COLO829 (cell line): ENCODE measurements around the gene GAS6.

Source experiments
- DNase-seq: peaks from one replicate; pipeline ENCODE4 v3.0.0; 2012; ENCODE audit warnings: low spot score

GAS6 gene

DNA sequence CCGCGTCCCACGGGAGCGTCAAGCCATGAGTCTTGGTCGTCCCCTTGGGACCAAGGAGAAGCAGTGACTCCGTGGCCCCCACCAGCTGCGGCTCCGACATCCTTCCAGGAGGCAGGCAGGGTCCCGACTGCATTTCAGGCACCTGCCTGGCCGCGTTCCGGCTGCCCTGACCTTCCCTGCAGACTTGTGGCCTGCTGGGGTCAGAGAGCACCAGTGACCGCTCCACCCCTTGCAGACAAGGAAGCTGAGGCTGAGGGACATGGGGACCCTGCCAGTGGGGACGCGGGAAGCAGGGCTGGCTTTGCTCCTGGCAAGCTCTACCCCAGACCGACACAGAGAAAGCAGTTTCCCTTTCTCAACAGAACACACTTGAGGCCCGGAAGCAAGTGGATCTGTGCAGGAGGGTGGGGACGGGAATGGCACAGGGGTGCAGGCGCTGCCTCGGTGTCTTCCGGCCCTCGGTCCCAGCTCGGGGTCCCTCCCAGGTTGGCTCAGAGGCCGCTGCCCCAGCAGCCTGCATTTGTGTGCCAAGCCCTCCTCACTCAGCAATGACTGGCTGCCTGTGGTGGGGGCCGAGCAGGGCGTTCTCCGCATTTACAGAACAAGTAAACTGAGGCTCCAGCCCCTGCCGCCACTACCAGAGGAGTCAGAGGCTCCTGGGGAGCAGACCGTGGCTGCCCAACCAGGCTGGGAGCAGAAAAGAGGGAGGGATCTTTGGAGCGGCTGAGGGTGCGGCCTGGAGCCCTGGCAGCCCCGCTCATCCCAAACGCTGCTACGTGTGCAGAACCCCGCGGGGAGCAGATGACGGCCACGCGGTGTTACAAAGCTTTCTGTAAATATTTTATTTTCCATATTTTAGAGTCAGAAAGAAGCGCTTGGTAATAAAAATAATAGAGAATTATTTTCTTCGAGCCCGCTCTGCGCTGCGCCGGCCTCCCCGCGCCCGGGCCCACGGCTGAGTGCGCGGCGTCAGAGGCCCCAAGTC, 43.9 kb downstream of the GAS6 start:
- no peak for DNase-seq

GRCh38 chr13:113819341-113819730, 44.5 kb downstream of the GAS6 start:
- DNase-seq, result no peak

- no peak for DNase-seq
Measured at GRCh38 chr13:113818700-113819295, 45.1 kb downstream of the GAS6 start.

GRCh38 chr13:113817860-113818691, 45.8 kb downstream of the GAS6 start:
- DNase-seq, result no peak

DNA sequence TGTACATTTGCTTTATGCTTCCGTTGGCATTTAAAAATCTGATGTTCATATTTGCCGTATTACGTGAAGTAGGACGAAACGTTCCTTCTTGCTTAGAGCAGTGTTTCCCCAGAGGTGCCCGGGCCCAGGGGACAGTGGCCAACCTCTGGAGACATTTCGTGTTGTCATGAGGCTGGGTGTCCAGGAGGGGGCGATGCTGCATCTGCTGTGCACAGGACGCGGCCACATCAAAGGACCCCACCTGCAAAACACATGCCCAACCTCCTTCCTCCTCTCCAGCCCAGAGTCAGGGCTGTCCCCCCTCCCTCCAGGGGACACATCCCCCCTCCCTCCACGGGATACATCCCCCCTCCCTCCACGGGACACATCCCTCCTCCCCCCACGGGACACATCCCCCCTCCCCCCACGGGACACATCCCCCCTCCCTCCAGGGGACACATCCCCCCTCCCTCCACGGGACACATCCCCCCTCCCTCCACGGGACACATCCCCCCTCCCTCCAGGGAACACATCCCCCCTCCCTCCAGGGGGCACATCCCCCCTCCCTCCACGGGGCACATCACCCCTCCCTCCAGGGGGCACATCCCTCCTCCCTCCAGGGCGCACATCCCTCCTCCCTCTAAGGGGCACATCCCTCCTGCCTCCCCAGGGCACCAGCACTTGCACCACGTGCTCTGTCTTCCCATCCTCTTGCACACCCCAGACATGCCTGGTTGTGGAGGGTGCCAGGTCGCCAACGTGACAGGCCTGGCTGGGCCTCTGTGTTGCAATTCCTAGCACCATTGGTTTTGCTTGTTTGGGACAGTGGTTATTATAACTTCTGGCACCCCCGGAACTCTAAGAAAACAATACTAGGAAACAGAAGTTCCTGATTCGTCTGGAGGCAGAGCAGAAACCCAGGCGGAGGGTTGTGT, 46.7 kb downstream of the GAS6 start:
- peak; percentile 48 for DNase-seq

GRCh38 chr13:113816254-113816929, 47.5 kb downstream of the GAS6 start:
- no peak for DNase-seq

- peak; percentile 32 for DNase-seq
Measured at GRCh38 chr13:113815151-113816058, 48.5 kb downstream of the GAS6 start.

- DNase-seq, result no peak
Measured at GRCh38 chr13:113814435-113814821, 49.4 kb downstream of the GAS6 start.

DNA sequence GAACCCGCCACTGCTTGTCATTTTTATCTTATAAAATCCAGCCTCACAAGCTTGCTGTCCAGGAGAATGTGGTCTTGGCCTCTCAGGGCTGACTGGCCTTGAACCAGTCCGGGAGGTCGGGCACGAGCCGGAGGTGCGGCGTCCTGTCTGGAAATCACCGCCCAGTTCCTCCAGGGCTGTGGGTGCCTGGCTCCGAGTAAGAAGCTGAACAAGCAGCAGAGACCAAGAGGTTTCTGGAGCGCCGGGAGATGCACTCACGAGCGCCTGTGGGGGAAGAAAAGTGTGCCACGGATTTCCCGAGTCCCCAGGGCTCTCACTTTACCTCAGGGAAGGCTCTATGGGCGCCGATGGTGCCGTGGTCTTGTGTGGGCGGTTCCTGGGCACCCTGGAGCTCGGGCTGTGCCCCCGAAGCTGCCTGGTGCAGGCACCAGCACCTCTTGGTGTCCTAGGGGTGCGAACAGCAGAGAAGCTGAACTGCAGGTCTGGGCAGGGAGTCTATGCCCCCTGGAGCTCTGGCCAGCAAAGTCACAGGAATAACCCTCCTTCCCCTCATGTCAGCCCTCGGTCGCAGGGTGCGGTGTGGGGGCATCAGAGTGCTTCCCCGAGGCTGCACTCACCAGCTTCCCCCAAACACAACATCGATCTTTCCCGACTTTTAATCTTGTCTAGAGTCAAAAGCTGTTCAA, 50.0 kb downstream of the GAS6 start:
- DNase-seq, result no peak

DNA sequence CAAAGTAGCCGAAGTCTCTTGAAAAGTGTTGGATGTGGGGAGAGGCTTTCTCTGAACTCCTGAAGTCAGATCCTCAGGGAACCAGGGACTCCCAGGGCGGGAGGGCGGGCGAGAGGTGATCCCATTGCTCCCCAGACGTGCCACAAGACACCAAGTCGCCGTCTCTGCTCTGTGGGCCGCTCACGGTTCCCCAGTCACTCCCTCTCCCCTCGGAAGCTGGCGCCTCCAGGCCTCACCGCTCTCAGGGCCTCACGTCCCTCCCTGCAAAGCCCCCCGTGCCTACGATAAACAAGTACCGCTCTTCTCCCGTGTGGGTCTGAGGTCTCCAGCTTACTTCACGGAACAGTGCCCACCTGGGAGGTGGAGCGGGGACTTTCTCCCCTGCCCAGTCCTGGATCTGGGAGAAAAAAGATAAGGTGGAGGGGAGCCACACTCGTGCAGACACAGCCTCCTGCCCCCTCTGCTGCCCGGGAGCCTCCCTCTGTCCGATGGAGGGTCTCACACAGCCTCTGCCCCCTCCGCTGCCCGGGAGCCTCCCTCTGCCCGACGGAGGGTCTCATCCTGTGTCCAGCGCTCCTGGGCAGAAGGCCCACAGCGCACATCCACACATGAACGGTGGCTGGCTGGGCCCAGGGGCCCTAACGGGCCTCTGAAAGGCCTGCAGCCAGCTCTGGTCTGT, 50.7 kb downstream of the GAS6 start:
- no peak for DNase-seq

DNA sequence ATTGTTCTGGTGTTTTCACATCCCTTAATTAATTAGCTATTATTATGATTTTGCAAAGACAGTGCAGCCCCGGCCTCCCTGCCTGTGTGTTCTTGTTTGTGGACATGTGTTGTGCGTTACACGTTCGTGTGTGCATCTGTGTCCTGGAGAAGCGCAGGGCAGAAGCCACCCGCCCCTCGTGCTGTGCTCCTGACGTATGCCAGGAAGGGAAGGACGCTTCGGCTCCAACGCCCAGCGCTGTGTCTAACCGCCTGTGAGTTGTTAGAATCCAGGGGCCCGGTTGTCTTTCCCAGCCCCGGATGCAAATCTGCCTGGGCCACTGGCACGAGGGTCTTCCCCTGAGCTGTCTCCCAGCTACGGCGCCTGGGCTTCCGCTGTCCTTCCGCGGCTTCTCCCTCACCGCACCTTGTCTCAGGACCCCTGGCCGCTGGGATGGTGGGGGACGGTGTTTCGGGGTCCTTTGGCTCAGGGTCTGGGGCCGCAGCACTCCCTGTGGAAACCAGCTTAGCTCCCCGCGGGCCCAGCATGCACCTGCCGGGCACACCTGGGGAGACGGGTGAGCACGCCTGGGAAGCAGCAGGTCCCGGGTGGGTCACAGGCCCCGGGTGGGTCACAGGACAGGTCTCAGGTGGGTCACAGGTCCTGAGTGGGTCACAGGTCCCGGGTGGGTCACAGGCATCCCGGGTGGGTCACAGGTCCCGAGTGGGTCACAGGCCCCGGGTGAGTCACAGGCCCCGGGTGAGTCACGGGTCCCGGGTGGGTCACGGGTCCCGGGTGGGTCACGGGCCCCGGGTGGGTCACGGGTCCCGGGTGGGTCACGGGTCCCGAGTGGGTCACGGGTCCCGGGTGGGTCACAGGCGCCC, 51.5 kb downstream of the GAS6 start:
- DNase-seq, result no peak

GRCh38 chr13:113811081-113811928, 52.6 kb downstream of the GAS6 start:
- no peak for DNase-seq

GRCh38 chr13:113810640-113811039, 53.2 kb downstream of the GAS6 start:
- no peak for DNase-seq

GRCh38 chr13:113809934-113810333, 53.9 kb downstream of the GAS6 start:
- no peak for DNase-seq

- no peak for DNase-seq
Measured at GRCh38 chr13:113808058-113808834, 55.6 kb downstream of the GAS6 start.

- DNase-seq, result no peak
Measured at GRCh38 chr13:113806526-113806925, 57.4 kb downstream of the GAS6 start.
